GM19025 (cell line): ENCODE measurements around the gene MINDY3.
"Not testable (repeated sequence)": the region's sequence is repeated elsewhere in the genome, so short reads cannot be mapped to it uniquely, and the experiment has no call there.

Experiments used
- ATAC-seq: cut with Tn5 transposase; IDR thresholded peaks from one replicate; pipeline ENCODE4 v1.9.1; 2021; ENCODE audit warnings: mild to moderate bottlenecking, low read depth, moderate library complexity; ENCODE audit not compliant: unreplicated experiment

MINDY3 gene

DNA sequence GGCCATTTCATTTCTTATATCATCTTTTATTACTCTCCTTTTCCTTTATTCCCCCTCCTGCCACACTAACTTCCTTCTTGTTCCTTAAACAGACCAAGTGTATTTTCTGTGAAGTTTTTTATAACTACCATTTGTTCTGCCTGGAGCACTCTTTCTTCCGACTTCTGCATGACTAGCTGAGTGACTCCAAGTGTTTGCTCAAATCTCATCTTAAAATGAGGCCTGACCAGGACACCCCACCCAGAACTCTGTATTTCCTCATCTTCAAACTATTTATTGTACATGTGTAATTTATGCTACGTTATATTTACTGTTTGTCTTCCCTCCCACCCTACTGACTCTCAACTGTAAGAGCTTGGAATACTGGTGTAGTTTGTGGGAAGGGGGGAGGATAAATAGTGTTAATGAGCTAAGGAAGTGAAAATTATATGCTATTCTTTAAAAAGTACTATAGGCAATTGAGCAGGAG, 3.2 kb downstream of the MINDY3 start:
- ATAC-seq, result no peak

DNA sequence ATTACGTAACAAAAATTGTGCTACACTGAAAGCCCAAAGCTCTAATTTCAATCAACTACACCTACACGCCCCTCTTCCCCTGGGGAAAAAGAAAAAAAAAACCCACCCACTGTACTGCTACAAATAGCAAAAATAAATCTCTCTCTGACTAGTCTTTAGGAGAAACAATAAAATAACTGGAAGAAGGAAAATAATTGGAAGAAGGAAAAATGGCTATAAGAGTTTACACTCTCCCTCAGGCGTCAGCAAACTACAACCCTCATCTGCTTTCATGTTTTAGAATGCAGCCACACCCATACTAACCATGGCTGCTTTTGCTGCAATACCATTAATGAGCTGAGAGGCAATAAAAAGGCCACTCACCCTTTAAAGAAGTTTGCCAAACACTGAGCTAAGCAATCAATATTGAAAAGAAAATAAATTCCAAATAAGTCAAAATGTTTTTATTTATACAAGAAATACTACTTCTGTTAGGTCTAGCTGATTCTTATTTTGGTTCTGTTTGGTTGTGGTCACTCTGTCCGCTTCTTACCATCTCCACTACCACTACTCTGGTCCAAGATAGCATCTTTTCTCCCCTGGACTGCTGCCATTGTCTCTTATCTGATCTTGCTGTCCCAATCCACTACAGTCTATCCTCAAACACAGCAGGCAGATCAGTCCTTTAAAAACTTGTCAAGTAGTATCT, 3.8 kb downstream of the MINDY3 start:
- ATAC-seq, result no peak

DNA sequence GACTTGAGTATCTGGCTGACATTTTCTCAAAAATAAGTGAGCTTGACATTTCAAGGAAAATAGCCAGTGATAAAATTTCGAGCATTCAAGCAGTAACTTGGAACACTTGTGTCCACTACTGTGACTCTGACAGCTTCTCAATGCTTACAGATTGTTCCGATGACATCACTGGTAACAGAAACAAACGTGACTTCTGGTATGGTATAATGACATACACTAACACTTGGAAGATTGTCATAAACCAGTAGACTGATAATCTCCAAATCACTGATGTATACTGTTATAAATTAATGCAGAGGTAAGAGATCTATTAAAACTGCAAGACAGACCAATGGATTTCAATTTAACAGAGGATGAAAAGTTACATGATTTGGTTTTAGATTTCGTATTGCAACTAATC, 6.5 kb downstream of the MINDY3 start:
- ATAC-seq, result no peak

DNA sequence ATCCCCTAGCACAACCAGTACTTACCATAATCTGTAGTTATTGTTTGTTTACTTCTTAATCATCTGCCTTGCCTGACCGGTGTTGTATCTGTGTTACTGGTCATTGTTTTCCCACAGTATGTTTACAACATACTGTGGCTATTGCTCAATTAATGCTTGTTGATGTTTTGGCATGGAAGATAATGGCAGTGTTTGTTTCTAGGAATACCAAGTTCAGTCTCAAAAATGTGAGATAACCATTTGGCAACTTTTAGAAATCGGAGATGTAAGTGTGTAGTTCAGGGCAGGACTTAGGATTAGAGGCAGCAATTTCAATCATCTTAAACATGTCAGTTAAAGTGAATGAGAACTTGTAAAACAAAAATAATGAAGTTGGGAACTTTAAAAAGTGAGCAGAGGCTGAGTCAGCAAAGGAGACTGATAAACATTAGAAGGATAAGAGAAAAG, 8.2 kb downstream of the MINDY3 start:
- ATAC-seq, result no peak

DNA sequence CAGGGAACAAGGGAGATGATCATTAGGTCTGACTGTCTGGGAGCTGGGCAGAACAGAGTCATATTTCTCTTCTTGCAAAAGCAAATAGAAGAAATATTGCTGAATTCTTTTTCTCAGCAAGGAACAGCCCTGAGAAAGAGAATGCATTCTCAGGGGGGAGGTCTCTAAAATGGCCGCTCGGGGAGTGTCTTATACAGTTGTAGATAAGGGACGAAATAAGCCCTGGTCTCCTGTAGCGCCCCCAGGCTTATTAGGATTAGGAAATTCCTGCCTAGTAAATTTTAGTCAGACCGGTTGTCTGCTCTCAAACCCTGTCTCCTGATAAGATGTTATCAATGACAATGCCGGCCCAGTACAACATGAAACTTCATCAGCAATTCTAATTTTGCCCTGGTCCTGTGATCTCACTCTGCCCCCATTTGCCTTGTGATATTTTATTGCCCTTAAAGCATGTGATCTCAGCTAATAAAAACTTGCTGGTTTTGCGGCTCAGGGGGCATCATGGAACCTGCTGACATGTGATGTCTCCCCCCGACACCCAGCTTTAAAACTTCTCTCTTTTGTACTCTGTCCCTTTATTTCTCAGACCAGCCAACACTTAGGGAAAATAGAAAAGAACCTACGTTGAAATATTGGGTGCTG, 9.8 kb downstream of the MINDY3 start:
- not testable (repeated sequence) for ATAC-seq

DNA sequence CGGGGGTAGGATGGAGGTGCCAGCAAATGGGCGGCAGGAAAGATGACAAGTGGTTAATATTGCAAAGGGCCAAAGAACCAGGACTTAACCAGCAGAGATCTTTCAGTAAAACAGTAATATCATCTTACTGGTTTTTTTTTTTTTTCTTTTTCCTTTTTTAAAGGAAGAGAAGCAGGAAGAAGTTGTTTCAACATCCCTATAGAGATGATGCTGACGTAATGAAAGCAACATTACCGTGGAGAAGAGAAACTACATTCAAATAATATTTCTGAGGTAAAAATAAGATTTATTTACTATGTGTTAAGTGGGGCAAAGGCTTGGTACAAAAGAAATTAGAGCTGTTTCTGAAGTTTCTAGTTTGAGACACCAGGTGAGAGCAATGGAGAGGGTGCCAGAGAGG, 11.0 kb downstream of the MINDY3 start:
- no peak for ATAC-seq

DNA sequence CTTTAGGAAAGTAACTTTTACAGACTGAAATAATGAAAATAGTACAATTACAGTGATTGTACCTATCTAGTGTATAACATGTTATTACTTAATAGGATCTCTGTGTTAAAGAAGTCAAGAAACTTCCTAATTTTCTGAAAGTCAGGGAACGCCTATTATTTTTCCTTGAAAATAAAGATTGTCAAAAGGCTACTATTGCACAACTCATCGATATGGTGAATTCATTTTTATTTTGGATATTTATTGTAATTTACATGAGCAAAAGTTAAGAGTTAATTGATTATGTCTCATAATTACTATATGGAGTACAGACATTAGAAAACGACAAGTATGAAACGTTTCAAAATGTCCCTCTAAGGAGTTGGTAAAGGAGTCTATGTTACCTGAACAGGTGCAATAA, 12.8 kb downstream of the MINDY3 start:
- ATAC-seq, result no peak

DNA sequence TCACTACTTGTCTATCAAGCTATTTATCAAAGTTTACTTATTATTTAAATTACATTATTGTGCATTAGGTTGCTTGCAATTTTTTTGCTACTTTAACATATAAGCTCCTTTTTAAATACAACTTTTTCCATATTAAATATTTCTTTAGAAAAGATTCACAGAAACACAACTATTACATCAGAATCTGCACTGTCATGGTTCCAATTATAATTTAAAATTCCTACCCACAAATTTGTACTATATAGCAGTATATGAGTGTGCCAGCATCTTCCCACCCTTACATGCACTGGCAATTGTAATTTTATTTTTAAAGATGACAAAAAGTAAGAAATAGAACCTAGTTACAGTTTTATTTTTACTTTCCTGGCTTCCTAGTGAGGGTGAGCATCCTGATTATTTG, 15.8 kb downstream of the MINDY3 start:
- no peak for ATAC-seq

DNA sequence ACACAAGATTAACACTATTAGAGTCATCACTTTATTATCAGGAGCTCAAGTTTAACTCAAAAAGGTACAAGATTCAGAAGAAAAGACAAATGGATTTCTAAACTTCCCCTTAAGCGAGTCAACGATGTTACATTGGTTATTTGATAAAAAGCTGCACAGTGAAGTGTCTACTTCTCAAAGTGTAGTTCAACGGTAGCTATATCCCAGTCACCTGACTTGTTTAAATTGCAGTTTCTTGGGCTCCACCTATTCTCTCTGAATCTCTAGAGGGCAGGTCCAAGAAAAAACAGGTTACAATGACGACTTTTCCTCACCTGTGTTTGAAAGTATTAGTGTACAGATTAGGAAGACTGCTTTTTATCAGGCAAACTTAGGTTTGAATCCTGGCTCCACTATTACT, 16.6 kb downstream of the MINDY3 start:
- no peak for ATAC-seq

DNA sequence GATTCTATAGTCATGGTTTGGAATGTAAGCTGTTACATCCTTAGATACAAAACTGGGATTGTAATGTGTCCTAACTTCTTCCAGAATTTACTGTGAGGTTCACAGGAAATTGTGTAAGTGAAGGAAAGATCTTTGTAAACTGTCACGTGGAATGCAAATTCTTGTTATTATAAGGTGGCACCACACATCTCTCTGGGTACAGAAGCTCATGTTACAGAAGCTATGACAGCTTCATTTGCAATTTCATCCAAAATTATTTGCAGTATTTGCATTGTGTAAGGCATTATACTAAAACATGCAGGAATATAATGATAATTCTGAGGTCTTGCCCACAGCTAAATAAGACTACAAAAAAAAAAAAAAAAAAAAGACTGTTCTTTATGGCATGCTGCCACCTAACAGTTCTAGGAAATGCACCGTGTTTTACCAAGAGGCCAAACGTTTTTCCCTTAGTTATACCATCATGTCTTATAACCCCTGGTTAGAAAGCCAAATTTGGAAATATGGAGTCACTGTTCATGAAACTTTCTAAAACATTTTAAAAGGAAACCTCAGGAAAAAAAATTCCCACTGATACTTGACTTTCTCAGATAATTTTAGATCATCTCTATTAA, 17.6 kb downstream of the MINDY3 start:
- no peak for ATAC-seq

DNA sequence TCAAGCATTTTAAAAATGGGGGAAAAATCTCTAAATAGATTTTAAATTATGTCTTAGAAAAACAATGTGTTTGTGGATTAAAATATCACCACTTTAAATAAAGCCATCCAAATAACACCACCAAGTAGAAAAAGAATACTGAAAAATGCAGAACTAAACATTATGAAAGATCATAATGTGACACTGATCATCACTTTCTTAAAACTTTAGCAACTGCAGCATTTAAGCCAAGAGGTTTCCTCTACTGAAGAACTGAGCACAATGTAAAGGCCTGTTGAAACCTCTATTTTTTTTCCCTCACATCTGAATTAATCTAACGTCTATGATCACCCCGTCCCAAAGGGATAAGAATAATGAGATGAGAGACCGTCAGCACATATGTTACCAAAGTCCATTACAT, 18.6 kb downstream of the MINDY3 start:
- ATAC-seq, result no peak

DNA sequence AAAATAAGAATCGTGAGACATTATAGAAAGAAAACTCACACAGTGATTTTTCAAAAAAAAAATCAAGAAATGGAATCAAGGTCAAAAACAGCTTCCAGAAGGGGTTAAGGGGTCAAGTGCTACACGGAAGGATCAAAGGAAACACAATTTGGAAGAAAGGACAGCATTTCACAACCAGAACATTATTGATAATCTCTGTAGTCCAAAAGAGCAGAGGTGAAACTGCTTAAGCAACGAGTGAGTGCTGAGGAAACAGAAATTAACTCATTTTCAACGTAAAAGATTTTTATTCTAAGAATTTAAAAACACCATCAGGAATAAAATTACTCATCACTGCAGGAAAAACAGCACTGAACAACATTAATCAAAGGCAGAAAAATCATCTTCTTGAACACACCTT, 23.5 kb downstream of the MINDY3 start:
- ATAC-seq, result no peak

DNA sequence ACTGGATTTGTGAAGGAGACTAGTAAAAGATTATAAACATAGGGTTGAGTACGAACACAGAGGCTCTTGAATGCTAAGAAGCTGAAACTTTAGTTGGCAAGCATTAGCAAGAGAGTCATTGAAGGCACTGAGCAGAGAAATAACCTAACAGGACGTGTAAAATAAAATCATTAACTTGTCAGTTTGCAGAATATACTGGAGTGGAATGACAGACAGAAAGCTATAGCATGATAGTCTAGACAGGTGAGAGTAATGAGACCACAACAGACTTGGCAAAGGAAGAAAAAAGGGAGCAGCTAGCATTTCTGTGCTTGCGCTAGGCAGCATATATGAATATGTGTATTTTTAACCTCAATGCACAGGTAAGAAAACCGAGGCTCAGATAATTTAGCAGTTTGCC, 30.8 kb downstream of the MINDY3 start:
- no peak for ATAC-seq

DNA sequence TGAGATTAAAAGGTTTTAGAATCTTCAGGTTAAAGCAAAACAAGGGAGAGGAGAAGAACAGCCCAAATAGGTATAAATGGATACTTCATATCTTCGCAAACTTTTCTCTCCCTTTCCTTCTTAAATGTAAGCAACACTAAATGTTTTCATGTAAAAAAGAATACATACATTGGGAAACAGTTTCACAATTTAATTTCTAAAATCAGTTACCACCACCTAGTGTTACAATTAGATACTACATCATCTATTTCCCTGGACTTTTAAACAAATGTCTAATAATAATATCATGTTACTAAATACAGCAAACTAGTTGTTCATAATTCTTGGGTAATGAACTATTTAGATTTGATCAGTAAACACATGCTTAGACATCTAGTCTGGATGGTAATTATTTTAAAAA, 35.8 kb downstream of the MINDY3 start:
- no peak for ATAC-seq

DNA sequence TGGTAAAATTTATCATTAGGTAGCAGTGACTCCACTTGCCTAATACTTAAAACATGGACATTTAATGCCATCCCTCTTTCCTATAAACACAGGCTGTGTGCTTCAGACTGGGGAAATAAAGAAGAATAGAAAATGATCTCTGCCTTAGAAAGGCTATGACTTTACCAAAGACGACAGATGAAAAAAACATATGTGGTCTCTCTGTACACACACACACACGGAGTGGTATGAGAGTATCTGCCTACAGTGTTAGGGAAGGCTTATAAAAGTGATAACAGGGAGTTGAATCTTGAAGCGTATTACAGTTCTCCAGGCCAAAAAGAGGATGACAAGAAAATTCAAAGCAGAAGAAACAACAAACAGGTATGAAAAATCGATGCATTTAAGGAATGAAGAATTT, 38.2 kb downstream of the MINDY3 start:
- ATAC-seq, result no peak

DNA sequence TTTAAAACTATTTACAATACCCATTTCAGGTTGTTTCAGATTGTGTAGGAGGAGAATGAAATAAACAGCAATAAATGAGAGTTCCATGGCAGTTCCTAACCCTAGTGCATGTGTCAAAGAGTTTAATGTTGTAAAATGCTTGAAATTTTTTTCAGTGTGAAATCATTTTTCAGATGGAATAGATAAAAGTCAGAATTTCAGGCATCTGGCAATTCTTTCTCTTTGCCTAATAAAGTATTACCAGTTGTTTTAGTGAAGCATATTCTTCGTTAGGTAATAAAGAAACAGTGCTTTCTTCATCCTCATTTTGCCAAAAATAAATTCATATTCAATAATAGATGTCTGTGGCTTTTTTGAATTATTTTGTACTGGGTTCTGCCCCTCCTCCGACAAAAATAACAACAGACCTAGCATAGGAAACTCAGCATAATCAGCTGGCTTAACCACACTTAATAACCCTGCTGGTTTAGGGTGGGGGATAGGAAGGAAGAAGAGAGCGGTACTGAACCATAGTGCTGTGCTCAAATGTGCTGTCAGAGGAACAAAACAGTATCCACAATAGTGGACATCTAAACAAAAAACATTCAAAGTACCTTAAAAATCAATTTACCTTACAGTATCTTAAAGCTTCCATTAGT, 39.1 kb downstream of the MINDY3 start:
- ATAC-seq, result no peak

DNA sequence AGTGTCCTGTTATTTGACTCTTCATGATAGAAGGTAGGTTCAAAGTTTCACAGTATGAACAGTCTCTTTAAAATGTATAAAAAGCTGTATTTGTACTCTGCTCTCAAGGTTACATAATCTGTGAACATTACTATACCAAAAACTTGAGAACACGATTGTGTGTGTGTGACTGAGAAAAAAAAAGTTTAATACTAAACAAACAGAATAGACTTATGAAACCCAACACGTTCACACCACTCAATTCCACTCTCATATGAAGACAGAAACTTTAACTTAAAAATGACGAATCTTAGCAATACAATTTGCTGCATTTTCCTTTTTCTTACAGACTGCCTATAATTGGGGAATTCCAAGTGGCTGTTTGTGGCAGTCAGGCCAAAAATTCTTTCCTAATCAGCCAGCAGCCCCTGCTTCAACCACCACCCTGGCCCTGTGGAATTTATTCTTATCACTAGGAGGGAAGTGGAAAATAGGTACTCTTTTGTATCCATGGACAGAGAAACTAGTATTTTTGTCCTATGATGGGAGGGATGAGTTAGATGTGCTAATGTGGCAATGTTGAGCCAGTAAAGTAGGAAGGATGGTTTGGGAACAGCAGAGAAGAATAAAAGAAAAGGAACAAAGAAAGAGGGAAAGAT, 42.8 kb downstream of the MINDY3 start:
- ATAC-seq, result no peak

DNA sequence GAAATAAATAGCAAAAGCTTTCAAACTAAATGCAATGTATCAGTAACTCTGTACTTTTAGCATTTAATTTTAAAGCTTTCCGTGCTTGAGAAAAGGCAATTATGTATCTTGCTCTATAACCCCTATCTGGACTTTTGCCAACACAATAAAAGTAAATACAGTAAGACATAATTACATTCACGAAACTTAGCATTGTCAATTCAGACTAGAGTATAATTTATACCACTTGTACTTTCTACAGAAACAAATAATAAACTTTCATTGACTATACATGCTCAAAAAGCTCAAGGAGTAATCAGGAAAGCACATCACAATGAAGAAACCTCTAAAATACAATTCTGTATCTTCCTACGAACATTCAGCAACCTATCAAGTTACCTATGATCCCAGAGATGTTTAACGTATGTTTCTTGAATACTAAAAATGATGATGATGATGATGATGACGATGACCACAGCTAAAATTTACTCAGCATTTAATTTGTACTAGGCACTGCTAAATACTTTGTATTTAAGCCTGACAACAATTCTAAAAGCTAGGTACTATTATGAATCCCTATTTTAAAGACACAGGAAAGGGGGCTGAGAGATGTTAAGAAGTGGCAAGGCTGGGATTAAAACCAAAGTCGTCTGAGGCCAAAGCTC, 44.9 kb downstream of the MINDY3 start:
- ATAC-seq, result no peak

DNA sequence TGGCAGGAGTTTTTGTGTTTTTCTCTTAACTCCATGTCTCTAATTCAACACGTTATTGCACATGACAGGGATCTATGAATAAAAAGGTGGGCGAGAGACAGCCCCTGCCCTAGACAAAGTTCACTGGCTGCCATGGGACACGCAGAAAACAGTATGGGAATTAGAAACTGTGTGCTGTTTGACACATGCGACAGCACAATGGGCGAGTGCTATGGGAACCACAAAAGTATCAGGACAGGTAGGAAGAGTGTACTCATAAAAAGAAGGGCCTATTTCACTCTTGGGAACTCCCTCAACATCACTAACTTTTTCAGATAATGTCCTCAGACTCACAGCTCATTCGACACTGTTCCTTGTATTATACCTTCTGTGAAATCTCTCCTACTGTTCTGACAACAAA, 45.7 kb downstream of the MINDY3 start:
- ATAC-seq, result no peak

DNA sequence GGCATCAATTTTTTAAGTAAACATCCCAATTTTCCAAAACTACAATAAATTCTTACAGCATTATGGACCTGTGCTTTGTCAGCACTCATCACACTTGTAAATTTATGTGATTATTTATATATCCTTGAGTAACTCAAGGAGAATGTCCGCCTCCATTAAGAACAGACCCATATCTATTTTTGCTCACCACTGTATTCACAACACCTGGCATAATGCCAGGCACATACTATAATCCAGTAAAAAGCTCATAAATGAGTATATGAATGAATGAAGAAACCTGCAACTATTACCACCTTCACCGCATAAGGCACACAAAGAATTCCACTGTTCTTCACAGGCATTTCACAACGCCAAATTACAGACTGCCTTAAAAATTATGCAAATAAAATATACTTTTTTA, 46.9 kb downstream of the MINDY3 start:
- no peak for ATAC-seq

DNA sequence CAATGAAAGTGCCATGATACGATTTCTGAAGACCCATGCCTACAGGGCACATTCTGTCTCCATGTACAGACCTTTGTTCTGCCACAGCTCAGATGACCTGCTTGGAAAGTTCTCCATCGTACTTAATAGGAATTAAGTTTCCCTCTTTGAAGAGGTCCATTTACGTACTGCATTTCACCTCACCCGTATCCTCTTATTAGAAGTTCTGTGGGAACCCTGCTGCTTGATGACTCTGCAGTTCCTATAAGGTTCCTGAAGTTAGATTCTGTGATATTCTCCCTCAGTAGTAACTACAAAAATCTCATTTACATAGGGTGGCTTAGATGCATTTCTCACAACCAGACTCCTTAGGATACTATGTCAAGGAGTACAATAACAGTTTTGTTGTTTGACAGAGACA, 50.9 kb downstream of the MINDY3 start:
- ATAC-seq, result no peak
